GM18870 (cell line): Measurements from ENCODE around the gene HOXC13.

Experiments
- ATAC-seq: cut with Tn5 transposase; IDR thresholded peaks from one replicate; pipeline ENCODE4 v1.9.1; 2021; ENCODE audit warnings: moderate library complexity; ENCODE audit not compliant: unreplicated experiment

The HOXC13 gene

DNA sequence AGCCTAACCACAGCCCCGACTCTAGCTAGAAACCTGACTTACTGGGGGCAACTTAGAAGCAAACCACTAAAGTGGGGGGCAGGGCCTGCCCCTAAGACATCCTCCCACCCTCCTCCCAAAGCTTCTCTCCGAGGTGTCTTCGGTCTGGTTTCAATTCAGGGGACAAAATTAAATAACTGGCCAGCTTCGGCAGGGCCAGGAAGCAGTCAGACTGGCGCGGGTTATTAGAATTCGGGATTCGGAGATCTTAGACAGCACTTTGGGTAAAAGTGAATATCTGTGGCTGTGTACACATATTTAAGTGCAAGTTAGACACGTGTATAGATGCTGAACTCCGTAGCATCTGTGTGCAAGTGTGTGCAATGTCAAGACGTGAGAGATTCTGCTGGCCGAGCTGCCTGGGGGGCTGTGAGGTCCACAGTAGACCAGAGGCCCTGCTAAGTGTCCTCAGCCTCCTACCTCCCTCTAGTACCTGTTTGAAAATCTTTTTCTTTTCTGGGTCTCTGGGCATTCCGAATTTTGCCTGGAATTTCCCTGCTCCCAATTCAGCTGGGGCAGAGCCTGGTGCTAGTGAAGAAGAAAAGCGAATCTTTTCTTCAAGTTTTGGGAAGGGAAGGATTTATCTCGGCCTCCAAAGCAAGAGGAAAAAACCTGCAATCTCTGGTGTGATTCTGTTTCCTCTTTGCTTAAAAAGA is 42.3 kb downstream of the HOXC13 start:
- no peak for ATAC-seq

DNA sequence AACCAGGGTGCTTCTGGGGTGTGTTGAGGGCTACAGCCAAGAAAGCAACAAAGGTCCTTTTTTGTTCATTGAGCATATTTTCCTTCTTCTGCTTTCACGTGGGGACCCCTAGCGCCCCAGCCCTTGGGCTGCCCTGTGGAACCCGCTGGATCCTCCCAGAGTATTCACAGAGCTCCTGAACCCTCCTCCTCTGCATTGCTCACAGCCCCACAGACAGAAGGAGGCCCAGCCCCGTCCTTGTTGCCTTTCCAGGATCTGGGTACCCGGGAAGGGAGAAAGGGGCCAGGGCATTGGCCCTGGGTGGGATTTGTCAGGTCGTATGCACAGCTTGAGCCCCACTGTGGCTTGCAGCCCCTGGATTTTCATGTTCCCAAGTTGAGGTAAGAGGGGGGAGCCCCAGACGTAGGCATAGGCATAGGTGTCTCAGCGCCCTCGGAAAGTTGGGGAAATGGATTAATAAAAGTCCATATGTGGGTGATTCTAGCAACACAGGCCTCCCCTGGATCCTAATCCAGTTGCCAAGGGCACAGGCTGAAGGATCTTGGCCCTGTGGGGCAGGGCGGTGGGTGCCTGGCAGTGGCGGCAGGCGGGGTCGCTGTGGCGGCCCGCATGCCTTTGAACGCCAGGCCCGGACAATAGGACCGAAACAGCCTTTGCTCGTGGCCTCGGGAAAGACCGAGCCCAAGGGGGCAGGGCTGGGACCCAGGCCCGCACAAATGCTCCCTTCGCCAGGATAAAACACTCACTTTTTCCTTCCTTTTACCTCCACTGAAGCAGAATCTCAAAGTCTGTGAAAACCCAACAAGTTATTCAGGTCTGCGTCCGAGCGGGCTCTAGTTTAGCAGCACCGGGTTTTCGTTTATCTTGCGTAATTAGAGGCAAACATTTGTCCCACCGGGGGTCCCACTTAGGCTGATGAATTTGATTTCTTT is 43.3 kb downstream of the HOXC13 start:
- no peak for ATAC-seq

DNA sequence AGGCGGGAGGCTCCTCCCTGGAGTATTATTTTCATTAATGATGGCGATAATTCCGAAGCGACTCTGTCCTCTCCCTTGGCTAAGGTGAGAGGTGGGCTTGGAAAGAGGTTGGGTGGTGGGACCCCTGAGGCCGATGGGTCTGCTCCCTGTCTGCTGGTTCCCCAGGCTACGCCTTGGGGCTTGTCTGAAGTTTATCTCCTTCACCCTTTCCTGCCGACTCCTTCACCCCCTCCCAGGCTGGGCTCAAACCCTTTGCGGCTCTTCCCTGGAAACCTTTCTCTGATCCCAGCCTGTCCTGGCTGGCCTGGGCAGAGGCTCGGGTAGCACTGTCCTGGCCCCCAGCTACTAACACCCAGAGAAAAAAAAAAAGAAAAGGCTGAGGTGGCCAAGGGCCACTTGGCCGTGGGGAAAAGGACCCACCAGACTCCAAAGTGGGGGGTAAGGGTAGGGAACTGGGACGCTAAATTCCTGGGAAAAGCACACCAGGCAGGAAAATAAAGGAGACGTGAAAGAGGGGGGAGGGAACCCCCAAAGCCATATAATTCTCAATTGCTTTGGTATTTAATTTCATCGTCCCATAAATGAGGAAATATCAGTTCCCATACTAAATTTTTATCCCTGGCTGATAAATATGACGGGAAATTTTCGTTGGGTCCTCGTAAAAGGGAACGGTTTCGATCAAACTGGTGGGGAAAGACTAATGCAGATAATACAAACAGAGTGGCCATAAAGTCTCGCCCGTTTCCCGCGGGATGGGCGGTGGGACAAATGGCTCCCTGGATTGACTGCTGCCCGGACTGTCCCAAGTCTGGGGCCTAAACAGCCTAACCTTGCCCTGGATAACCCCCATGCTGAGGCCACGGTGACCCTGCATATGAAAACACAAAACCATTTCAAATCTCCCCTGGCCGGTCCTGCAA is 44.3 kb downstream of the HOXC13 start:
- ATAC-seq, result no peak

DNA sequence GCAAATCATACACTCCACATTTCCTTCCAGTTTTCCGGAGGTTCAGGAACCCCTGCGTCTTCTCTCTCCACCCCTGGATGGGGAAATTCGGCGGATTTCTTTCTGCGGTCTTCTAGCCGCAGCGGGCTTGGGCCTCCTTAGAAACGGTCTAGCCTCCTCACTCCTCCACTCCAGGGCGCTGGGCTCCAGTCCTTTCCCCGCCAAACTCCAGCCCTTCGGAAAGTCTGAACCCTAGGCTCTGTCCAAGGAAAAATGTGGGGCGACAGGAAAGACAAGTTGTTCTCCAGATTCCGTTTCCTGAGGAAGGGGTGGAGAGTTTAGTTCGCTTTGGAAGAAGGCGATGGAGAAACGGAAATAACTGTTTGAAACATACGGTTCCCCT is 44.9 kb downstream of the HOXC13 start:
- no peak for ATAC-seq

DNA sequence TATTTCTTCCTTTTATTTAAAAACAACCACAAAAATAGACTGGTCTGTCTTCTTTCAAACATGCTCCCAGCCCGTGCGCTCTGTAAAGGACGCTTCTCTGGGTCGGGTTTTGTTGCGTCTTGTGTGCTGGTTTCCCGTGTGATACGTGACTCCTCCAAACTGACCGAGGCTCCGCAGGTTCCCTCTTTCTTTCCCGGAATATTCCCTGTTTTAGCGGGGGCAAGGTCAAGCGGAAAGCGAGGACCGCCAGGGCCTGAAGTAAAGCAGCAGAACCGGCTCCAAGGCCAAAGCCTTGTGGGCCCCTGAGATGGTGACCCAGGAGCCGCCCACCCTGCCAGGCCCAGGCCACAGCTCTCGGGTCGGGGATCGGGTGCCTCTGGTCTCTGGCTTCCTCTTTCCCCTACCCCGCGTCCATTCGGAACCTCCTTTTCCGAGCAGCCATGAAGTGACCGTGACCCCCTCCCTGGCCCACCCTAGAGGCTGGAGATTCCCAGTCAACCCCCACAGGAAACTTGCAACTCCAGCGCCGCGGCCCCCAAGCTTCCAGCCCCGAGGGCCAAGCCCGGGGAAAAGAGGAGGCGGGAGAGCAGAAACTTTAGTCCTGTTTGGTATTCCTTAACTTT is 45.4 kb downstream of the HOXC13 start:
- ATAC-seq, result no peak

DNA sequence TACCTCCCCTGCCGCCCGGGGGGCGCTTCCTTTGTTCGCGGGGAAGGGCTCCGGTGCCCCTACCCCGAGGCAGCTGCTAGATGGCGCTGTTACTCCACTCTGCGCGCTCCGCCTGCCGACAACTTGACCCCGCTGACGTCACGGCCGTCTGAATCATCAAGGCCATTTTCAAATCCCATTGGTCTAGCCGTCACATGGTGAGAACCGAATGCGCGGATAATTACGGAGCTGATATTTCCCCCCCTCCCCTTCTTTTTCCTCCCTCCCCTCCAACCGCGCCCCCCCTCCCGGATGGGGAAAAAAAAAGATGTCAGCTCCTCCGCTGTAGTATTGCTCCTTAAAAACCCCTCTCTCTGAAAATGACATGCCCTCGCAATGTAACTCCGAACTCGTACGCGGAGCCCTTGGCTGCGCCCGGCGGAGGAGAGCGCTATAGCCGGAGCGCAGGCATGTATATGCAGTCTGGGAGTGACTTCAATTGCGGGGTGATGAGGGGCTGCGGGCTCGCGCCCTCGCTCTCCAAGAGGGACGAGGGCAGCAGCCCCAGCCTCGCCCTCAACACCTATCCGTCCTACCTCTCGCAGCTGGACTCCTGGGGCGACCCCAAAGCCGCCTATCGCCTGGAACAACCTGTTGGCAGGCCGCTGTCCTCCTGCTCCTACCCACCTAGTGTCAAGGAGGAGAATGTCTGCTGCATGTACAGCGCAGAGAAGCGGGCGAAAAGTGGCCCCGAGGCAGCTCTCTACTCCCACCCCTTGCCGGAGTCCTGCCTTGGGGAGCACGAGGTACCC is 46.5 kb downstream of the HOXC13 start, which contains the start of gene HOXC10:
HOXC10 (plus strand) TSS at position 246 of the 791 bp plus-strand sequence; CDS start at position 360, 114 bp downstream.
- ATAC-seq, result no peak

DNA sequence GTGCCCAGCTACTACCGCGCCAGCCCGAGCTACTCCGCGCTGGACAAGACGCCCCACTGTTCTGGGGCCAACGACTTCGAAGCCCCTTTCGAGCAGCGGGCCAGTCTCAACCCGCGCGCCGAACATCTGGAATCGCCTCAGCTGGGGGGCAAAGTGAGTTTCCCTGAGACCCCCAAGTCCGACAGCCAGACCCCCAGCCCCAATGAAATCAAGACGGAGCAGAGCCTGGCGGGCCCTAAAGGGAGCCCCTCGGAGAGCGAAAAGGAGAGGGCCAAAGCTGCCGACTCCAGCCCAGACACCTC is 47.0 kb downstream of the HOXC13 start:
- no peak for ATAC-seq

DNA sequence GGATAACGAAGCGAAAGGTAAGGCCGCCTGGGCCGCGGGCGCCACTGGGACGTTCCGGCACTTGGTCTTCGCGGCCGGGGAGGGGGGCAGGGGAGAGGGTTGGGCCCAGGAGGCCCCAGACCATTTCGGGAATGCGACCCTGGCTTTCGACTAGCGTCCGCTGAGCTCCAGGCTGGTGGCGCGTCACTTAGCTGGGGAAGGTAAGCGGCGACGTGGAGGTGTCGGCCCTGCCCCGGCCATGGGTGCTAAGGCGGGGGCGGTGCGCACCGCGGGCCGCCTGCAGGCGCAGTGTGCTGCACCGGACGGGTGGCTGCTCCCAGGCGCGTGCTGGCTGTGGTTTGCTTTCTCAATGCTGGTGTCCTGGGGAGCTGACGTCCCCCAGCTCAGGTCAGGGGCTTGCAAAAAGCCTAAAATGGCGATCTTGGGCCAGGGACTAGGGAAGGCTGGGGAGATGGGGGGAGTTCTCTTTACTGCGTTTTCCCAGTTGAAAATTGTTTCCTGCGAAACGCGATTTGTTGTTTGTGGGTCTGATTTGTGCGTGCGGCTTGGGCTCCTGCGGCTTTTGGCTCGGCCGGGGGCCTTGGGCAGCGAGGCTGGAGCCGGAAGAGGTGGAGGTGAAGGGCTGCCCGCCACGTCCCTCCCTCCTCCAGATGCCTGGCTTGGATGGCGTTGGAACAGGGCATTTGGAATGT is 47.5 kb downstream of the HOXC13 start:
- ATAC-seq, result no peak

DNA sequence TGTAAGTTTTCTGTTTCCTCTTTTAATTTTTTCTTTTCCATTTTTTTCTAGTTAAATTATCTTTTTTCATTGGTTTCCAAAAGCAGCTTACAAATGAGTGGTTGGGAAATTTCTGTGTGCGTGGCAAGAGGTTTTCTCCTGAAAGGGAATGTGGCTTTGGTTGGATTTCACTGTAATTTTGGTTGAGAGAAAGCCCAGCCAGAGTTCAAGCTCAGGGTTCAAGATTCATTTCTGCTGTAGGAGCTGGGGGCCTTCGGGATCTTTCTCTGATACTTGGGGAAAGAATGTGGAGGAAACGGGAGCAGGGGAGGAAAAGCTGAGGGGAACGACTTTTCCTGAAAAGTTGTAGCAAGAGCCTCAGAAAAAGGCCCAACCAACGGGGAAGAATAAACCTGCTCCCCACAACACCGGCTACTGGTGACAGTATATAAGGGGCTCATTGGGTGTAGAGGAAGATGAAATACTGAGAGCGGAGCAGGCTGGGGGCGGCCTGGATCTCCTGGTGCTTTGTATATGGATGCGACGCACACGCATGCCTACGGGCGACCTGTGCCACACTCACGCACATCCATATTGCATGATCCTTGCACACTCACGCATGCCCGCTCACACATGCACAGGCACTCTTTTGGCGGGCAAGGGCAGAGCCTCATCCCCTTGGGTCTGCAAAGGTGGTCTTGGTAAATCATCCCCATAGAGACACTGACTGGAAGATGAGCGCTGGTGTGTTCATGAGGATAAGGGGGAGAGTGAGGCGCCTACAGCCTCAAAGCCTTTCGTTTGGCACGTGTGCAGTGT is 48.3 kb downstream of the HOXC13 start:
- ATAC-seq, result no peak

DNA sequence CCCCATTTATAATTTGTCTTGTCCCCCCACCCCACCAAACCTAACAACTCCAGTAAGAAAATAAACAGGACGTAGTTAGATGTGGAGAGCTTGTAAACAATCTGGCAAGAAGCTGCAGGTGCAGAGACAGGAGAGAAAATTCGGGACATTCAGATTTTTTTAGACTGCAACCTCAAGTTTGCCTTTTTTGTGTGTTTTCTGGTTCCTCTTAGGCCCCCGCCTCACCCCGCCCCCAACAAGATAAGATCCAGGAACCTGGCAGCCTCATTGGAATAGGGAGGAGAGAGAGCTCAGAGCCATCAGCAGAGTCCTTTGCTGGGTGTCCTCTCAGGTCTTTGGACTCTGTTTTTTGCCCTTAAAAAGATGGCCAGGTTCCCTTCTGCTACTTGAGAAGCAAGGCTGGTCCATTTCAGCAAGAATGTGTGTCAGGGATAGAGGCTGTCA is 49.2 kb downstream of the HOXC13 start:
- ATAC-seq, result no peak

DNA sequence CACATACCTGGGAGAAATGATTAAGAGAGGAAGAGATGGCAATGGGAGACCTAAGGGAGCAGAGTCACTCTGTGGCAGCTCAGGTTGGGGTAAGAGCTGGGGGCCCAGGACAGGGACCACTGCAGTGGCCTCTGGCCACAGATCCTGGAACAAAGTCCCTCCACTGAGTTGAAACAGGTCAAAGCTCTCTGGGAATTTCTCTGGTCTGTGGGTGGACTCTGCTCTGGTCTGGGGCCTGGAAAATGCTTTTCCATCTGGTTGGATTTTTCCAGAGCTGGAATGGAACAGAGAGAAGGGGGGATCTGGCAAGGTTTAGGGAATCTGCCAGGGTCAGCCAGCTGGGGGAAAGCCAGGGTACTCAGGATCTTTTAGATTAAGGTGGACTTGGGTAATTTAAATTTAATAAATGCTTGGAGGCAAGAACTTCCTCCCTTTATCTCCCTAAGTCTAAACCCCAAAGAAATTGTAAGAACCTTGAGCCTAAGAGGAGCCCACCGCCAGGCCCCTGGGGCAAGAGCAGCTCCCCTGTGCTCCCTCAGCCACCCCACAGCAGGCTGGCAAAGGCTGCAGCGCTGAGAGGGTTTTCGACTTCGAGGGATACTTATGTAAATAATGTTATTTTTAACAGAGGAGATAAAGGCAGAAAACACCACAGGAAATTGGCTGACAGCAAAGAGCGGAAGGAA is 50.1 kb downstream of the HOXC13 start:
- no peak for ATAC-seq

DNA sequence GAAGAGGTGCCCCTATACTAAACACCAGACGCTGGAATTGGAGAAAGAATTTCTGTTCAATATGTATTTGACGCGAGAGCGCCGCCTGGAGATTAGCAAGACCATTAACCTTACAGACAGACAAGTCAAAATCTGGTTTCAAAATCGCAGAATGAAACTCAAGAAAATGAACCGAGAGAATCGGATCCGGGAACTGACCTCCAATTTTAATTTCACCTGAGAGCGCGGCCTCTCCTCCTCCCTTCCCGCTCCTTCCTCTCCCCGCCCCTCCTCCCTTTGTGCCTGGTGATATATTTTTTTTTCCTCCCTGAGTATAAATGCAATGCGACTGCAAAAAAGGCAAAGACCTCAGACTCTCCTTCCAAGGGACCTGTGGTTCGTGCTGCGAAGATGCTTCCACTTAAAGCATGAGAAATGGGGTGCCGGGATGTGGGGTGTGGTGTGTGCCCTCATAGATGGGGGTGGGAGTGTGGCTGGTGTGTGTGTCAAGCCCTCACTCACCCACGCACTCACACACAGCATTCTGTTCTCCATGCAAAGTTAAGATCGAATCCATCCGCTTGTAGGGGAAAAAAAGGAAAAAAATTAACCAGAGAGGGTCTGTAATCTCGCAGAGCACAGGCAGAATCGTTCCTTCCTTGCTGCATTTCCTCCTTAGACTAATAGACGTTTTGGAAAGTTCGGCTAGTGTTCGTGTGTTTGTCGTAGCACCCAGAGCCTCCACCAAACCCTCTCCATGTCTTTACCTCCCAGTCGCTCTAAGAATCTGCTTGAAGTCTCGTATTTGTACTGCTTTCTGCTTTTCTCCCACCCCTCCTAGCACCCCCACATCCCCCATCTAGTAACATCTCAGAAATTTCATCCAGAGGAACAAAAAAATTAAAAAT is 50.8 kb downstream of the HOXC13 start:
- ATAC-seq, result no peak

DNA sequence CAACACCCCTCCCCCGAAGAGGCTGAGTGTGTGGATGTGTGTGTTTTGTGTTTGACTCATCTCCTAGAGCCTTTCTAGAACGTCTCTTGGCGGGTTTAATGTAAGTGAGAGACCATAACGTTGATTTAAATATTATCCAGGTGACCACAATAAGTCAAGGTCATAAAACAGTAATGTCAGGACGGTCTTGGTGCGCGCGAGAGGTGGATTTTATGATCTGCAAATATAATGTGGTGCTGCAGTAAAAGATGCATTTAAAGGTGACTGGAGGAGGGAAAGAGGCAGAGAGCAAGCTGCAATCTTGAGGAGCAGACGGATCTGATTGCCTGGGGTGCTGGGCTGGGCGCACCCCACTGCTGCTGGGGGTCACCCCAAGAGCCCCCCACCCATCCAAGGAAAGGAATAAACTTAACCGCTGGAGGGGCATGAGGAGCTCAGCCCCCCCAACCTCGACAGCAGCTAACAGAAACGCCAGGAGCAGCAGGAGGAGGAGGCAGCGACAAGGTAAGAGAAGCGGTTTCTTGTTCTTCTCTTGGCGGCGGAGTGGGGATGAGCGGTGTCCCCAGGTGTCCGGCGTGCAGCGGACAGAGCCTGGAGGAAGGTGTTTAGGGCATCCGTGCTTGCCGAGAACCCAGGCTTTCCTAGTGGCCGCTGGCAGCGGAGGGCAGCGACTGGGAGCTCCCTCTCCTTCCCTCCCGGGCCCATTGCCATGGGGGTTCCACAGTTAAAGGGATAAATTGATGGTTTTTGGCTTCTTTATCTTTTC is 51.9 kb downstream of the HOXC13 start:
- no peak for ATAC-seq

DNA sequence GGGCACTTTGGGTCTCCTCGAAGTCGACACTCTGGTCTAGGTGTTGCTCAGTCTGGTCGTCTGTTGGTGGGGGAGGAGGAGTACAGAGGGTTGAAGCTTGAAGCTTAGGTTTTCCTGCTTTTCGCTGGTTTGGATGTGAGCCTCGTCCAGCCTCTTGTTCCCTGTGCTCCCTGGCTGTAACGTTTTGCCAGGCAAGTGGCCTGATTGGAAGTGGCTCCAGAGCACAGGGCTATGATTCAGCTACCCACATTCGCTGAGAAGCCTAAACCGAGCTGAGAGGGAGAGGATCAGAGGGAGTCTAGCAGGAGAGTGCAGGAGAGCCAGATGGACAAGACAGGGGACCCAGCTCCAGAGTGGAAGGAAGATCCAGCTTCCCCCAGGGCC is 52.4 kb downstream of the HOXC13 start:
- no peak for ATAC-seq

DNA sequence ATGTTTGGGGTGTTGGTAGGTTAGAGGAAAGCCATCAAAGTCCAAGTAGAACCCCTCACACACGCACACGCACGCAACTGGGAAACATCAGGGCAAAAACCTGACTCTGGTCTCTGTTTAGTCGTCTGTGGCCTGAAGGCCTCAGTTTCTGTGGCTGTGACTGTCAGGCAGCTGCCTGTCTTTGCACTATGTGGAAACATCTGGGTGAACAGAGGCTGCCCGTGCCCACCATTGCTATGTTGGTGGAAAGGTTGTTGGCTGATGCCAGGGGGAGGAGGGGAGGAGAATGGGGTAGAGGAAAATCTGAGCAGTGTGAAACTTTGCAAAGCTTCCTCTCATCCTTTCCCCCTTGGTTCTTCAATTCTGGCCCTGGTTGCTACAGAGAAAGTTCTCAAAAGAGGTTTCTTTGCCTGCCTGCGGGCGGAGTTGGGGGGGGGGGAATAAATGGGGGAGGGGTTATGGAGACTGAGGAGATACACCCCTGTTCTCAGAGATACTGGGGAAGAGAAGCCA is 53.8 kb downstream of the HOXC13 start:
- ATAC-seq, result no peak
